ES-I3 (cell line): Measurements from ENCODE around the gene XRCC2.

Experiments used
- H3K36me3 ChIP-seq: 2 replicates; pipeline ENCODE4 v1.6.1; 2013; ENCODE audit warnings: mild to moderate bottlenecking, low read length, control low read depth, moderate library complexity; ENCODE audit not compliant: insufficient read depth
- H3K4me1 ChIP-seq: 2 replicates; pipeline ENCODE4 v1.6.1; 2013; ENCODE audit warnings: mild to moderate bottlenecking, control low read depth, low read length; ENCODE audit not compliant: insufficient read depth
- H3K9ac ChIP-seq: 2 replicates; pipeline ENCODE4 v1.6.1; 2013; ENCODE audit warnings: low read depth, mild to moderate bottlenecking, low read length, moderate library complexity
- H3K9me3 ChIP-seq: 2 replicates; pipeline ENCODE4 v1.6.1; 2013; ENCODE audit warnings: mild to moderate bottlenecking, low read length, moderate library complexity; ENCODE audit not compliant: control insufficient read depth, insufficient read depth

The XRCC2 gene

DNA sequence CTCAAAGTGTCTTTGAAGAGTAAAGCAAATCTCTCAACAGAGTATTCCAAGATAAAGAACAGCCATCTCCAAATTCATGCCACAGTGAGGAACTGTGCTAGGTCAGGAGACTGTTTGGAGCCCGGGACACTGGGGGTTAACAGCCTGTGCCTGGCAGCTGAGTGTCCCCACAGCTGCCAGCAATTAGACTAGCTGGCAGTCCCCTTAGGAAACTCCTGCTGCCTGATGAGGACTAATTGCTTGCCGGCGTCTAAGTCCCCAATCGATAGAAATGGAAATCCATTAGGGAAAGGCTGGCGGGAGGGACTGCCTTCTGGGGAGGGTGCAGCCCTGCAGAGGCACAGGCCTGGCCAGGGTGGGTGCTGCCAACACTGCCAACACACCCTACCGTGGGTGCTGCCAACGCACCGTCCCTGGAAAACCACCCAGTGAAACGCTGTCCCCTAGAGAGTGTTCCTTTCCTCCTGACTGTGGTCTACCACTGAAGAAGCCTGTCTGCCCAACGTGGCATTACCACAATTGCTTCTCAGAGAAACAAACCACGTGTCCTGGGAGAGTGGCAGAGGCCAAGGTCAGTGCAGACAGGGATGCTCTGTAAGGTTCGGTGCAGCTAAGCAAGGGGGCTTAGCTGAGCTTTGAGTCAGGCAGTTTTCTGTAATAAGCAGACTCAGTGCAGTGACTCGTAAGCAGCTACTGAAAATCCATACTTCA lies 60.8 kb downstream of the XRCC2 start:
- H3K36me3 ChIP-seq, result no peaks in the 10 kb centered on the region
- no peak overlapping the region for H3K9ac ChIP-seq
- no peaks in the 10 kb centered on the region for H3K9me3 ChIP-seq
- H3K4me1 ChIP-seq, result 0 out of 2 replicates have a peak, but pooled peaks cover 4% of the 10 kb centered on the region

DNA sequence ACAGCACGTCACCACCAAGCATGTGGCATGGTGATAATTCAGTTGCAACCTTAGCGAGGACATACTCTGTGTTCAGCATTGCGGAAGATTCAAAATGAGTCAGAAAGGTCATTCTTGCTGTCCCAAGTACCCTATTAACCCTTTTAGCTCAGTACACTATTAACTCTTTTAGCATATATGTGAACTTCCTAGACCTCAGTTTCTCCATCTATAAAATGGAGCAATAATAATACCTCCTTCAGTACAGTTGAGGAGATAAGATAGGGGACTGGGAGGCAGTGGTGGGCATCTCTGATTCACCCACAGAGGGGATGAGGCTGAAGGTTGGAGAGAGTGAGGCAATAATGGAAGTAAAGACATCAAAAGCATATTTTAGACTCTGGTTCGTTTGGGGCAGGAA lies 67.3 kb downstream of the XRCC2 start:
- H3K36me3 ChIP-seq, result no peaks in the 10 kb centered on the region
- H3K4me1 ChIP-seq, result no peaks in the 10 kb centered on the region
- no peaks in the 10 kb centered on the region for H3K9me3 ChIP-seq
- no peak overlapping the region for H3K9ac ChIP-seq

DNA sequence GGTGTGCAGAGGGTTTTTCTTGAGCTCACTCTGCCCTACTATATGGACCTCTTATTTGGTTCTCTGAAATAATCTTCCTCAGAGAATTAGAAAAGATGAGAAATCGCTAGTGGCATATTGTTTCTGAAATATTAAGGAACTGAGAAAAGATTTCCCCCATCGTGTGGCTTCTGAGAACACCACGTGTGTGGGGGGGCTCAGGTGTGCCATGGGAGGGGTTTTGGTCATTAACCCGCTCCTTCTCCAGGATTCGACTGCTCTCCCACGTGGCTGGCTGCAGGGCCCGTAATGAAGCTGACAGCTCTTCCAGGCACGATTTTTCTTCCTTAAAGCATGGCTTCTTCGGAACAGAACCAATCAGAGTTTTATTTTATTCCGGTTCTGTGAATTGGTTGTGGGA lies 67.7 kb downstream of the XRCC2 start:
- Histone ChIP-seq H3K9ac (no peak overlapping the region), H3K4me1 (no peaks in the 10 kb centered on the region), H3K9me3 (no peaks in the 10 kb centered on the region), H3K36me3 (no peaks in the 10 kb centered on the region)

DNA sequence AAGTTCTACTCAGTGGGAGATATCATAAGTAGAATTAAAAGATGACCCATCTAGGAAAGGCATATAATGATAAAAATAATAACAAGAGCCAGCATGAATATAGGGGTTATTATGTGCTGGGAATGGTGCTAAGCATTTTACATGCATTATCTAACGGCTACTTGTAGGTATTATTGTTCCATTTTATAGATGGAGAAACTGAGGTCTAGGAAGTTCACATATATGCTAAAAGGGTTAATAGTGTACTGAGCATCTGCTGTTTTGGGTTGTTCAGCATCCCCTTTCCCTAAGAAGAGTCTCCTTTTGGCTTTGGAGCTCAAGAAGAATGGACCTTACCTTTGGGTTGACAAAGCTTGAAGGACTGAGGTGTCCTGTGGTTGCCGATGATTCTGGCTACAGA lies 68.9 kb downstream of the XRCC2 start:
- Histone ChIP-seq H3K36me3 (no peaks in the 10 kb centered on the region), H3K9me3 (no peaks in the 10 kb centered on the region), H3K9ac (no peak overlapping the region), H3K4me1 (no peaks in the 10 kb centered on the region)

DNA sequence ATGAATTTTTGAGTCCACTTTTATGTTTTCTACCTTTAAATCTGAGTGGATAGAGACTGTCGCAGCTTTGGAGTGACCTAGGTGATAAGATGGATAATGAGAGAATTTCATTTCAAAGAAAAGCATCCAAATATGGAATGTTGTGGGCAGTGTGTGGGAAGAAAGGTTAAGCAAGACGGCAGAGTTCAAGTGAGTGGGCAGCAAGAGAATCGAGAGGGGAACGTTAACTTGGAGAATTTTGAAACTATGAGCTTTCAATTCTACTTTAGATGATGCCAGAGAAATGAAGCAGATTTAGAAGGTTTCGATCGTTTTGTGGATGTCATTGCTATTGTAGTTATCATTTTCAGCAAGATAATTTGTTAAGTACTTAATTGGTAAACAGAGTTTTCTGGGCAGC lies 73.0 kb downstream of the XRCC2 start:
- no peaks in the 10 kb centered on the region for H3K36me3 ChIP-seq

DNA sequence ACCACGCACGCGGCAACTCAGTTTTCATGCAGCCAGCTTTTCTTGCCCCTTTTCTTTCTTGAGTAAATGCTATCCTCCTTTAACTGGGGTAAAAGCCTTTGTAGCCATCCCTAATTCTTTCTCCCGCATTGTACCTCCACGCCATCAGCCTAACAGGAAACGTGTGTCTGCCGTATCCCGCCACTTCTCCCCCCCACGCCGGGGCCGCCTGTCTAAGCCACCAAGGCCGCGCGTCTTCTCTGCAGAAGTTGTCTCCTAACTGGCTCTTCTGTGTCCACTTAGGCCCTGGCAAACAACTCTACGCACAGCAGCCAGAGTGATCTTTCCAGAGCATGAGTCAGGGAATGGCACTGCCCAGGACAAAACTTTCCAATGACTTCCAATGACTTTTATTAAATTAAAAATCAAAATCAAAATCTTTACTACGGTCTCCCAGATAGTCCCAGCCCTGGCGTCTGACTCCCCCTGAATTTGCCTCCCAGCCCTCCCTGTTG lies 74.6 kb downstream of the XRCC2 start:
- Histone ChIP-seq H3K4me1 (no peaks in the 10 kb centered on the region), H3K9ac (no peak overlapping the region), H3K9me3 (no peaks in the 10 kb centered on the region), H3K36me3 (no peaks in the 10 kb centered on the region)

More for the DNA sequence above, 73.0 kb downstream of the XRCC2 start:
- Histone ChIP-seq H3K4me1 (no peaks in the 10 kb centered on the region), H3K9me3 (no peaks in the 10 kb centered on the region), H3K9ac (no peak overlapping the region)

DNA sequence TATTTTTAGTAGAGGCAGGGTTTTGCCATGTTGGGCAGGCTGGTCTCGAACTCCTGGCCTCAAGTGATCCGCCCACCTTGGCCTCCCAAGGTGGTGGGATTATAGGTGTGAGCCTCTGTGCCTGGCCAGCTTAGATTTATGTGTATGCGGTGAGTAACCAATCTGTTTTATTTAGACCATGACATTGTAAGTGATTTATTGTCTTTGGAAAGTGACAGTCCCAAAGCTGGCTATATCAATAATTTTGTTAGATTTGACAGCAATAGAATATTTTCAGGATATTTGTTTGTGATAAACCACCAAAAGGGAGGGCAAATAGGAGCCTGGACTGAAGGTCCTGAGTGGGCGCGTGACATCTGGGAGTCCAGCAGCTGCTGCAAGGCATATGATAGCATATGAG lies 75.7 kb downstream of the XRCC2 start:
- Histone ChIP-seq H3K9ac (no peak overlapping the region), H3K36me3 (no peaks in the 10 kb centered on the region), H3K4me1 (no peaks in the 10 kb centered on the region), H3K9me3 (no peaks in the 10 kb centered on the region)

DNA sequence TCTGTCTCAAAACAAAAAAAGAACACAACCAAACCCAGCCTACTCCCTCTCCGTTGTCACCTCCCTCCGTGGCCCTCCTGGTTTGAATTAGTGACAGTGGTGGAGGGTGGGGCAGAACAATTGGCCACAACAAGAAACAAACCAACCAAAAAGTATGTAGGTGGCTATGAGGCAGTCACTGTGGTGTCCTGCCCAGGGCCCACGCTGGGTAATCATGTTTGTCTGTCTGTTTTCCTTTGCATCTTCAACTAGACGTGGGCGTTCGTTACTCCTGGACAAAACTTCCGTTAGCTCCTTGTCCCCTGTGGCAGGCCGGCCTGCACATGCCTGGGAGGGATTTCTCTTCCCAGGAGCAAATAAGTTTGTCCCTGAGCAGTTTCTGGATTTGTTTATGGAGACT lies 78.4 kb downstream of the XRCC2 start:
- Histone ChIP-seq H3K4me1 (no peaks in the 10 kb centered on the region), H3K9ac (no peak overlapping the region), H3K9me3 (no peaks in the 10 kb centered on the region), H3K36me3 (no peaks in the 10 kb centered on the region)

DNA sequence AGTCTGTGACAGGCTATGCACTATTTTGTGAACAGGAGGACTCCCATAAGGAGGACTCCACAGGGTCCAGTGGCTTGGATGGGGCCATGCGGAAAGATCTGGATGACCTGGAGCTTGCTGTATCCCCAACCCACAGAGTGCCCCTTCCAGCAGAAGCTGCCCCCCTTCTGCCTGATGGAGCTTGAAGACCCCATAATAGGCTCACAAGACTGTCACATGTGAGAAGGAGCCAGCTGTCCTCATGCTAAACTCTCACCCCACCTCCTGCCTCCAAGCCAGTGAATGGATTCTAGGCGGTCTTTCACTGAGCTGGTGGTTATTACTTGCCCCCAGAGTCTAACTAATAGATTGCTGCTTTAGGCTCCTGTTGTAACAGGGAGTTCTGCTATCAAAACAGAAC lies 79.1 kb downstream of the XRCC2 start:
- H3K9me3 ChIP-seq, result no peaks in the 10 kb centered on the region
- H3K36me3 ChIP-seq, result no peaks in the 10 kb centered on the region
- no peaks in the 10 kb centered on the region for H3K4me1 ChIP-seq
- H3K9ac ChIP-seq, result no peak overlapping the region
